ENCODE measurements around the gene DIDO1. TPM values are rescaled to one million over a fixed set of nuclear protein-coding genes. Genes with fewer than 3 reads are reported as not detected.

Gene DIDO1
- total and polyA plus RNA-seq, 2 of the 13 experiments (the other 11 are each of a cell fraction or from before 2014, with no cell fraction given) = 75.0 to 75.1 TPM

DNA sequence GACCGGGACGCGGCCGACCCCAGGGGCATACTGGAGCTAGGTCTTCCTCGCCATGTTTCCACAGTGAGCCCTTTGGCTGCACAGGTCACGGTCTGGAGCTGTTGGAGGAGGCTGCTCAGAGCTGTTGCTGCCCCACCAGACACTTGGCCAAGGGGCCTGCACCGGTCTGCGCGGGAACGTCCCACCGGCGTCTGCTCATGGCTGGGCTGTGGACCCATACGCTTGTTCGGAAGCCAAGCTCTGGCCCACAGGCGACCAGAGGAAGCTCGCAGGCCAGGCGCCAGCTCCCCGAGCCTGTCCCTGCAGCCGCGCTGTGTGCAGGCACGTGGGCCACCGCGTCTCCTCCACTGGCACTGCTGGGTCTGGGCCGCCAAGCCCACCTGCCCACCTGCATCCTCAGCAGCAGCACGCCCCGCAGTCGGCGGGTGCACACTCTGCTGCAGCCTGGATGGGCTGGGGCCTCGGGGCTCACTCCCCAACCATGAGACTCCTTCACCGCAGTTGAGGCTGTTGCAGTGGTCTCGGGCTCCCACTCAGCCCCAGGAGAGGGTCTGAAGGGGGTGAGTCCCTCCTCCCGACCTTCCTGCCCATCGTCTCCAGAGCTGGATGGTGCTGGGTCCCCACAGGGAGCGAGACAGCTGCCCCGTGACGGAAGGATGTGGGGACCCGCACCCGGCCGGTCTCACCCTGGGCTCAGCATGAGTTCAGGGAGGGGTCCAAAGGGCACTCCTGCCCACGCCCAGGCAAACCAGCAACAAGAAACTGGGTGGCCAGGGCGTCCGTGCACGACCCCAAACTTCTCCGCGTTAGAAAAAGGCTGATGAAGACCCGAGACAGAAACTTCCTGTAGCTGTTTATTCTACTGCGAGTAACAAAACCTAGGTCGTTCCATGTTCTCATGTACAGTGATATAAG is 49.1 kb downstream of the DIDO1 start (continued):
- TF ChIP-seq RARG (CRISPR knock-in tag; IDR thresholded peaks at IDR 0.05; ENCODE audit: low read depth) (no peak), PHF5A (CRISPR knock-in tag; IDR thresholded peaks at IDR 0.05; ENCODE audit: low read depth, unreplicated experiment) (no peak), ZNF225 (CRISPR knock-in tag; IDR thresholded peaks at IDR 0.05) (peak; percentile 44; the same call in 1 of the 2 replicates), CCAR2 (optimal IDR thresholded peaks at IDR 0.05; ENCODE audit: low read depth, low read length) (no peak), KMT2A (CRISPR knock-in tag; IDR thresholded peaks at IDR 0.05) (no peak), TAF15 (IDR thresholded peaks at IDR 0.05; ENCODE audit: low read depth, low read length, poor library complexity, severe bottlenecking) (peak; percentile 83), ZNF160 (CRISPR knock-in tag; IDR thresholded peaks at IDR 0.05) (no peak), BCL6 (CRISPR knock-in tag; IDR thresholded peaks at IDR 0.05) (no peak), MAF1 (CRISPR knock-in tag; IDR thresholded peaks at IDR 0.05; ENCODE audit: borderline replicate concordance) (no peak), ZNF432 (CRISPR knock-in tag; IDR thresholded peaks at IDR 0.05; ENCODE audit: borderline replicate concordance) (no peak), ZNF496 (CRISPR knock-in tag; IDR thresholded peaks at IDR 0.05; ENCODE audit: insufficient replicate concordance) (no peak), JUND (CRISPR knock-in tag; IDR thresholded peaks at IDR 0.05) (no peak), CCDC6 (CRISPR knock-in tag; IDR thresholded peaks at IDR 0.05) (no peak)
- TF ChIP-seq, protein P1, sequence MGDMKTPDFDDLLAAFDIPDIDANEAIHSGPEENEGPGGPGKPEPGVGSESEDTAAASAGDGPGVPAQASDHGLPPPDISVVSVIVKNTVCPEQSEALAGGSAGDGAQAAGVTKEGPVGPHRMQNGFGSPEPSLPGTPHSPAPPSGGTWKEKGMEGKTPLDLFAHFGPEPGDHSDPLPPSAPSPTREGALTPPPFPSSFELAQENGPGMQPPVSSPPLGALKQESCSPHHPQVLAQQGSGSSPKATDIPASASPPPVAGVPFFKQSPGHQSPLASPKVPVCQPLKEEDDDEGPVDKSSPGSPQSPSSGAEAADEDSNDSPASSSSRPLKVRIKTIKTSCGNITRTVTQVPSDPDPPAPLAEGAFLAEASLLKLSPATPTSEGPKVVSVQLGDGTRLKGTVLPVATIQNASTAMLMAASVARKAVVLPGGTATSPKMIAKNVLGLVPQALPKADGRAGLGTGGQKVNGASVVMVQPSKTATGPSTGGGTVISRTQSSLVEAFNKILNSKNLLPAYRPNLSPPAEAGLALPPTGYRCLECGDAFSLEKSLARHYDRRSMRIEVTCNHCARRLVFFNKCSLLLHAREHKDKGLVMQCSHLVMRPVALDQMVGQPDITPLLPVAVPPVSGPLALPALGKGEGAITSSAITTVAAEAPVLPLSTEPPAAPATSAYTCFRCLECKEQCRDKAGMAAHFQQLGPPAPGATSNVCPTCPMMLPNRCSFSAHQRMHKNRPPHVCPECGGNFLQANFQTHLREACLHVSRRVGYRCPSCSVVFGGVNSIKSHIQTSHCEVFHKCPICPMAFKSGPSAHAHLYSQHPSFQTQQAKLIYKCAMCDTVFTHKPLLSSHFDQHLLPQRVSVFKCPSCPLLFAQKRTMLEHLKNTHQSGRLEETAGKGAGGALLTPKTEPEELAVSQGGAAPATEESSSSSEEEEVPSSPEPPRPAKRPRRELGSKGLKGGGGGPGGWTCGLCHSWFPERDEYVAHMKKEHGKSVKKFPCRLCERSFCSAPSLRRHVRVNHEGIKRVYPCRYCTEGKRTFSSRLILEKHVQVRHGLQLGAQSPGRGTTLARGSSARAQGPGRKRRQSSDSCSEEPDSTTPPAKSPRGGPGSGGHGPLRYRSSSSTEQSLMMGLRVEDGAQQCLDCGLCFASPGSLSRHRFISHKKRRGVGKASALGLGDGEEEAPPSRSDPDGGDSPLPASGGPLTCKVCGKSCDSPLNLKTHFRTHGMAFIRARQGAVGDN (CRISPR knock-in tag; IDR thresholded peaks at IDR 0.05) = peak; percentile 75
- TF ChIP-seq, protein P2, sequence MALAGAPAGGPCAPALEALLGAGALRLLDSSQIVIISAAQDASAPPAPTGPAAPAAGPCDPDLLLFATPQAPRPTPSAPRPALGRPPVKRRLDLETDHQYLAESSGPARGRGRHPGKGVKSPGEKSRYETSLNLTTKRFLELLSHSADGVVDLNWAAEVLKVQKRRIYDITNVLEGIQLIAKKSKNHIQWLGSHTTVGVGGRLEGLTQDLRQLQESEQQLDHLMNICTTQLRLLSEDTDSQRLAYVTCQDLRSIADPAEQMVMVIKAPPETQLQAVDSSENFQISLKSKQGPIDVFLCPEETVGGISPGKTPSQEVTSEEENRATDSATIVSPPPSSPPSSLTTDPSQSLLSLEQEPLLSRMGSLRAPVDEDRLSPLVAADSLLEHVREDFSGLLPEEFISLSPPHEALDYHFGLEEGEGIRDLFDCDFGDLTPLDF (CRISPR knock-in tag; IDR thresholded peaks at IDR 0.05) = no peak
- TF ChIP-seq, protein P3, sequence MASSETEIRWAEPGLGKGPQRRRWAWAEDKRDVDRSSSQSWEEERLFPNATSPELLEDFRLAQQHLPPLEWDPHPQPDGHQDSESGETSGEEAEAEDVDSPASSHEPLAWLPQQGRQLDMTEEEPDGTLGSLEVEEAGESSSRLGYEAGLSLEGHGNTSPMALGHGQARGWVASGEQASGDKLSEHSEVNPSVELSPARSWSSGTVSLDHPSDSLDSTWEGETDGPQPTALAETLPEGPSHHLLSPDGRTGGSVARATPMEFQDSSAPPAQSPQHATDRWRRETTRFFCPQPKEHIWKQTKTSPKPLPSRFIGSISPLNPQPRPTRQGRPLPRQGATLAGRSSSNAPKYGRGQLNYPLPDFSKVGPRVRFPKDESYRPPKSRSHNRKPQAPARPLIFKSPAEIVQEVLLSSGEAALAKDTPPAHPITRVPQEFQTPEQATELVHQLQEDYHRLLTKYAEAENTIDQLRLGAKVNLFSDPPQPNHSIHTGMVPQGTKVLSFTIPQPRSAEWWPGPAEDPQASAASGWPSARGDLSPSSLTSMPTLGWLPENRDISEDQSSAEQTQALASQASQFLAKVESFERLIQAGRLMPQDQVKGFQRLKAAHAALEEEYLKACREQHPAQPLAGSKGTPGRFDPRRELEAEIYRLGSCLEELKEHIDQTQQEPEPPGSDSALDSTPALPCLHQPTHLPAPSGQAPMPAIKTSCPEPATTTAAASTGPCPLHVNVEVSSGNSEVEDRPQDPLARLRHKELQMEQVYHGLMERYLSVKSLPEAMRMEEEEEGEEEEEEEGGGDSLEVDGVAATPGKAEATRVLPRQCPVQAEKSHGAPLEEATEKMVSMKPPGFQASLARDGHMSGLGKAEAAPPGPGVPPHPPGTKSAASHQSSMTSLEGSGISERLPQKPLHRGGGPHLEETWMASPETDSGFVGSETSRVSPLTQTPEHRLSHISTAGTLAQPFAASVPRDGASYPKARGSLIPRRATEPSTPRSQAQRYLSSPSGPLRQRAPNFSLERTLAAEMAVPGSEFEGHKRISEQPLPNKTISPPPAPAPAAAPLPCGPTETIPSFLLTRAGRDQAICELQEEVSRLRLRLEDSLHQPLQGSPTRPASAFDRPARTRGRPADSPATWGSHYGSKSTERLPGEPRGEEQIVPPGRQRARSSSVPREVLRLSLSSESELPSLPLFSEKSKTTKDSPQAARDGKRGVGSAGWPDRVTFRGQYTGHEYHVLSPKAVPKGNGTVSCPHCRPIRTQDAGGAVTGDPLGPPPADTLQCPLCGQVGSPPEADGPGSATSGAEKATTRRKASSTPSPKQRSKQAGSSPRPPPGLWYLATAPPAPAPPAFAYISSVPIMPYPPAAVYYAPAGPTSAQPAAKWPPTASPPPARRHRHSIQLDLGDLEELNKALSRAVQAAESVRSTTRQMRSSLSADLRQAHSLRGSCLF (CRISPR knock-in tag; IDR thresholded peaks at IDR 0.05; ENCODE audit: borderline replicate concordance) = no peak
- TF ChIP-seq, protein P4, sequence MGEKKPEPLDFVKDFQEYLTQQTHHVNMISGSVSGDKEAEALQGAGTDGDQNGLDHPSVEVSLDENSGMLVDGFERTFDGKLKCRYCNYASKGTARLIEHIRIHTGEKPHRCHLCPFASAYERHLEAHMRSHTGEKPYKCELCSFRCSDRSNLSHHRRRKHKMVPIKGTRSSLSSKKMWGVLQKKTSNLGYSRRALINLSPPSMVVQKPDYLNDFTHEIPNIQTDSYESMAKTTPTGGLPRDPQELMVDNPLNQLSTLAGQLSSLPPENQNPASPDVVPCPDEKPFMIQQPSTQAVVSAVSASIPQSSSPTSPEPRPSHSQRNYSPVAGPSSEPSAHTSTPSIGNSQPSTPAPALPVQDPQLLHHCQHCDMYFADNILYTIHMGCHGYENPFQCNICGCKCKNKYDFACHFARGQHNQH (CRISPR knock-in tag; IDR thresholded peaks at IDR 0.05) = peak; percentile 14; the same call in 1 of the 2 replicates

Measured in HepG2 (cell line).